NCI-H2227 treated with DMSO at 0.1 percent for 48 hours (cell line): ENCODE results near the gene AUTS2.

ENCODE experiments used
- DNase-seq: peaks from one replicate; lab custom pipeline; 2025; lab: John Stamatoyannopoulos, UW

Gene AUTS2

GRCh38 chr7:69893906-69894305 lies 295.6 kb downstream of the AUTS2 start:
- DNase-seq = peak; percentile 98

- DNase-seq = no peak
These were observed 297.2 kb downstream of the AUTS2 start for GRCh38 chr7:69895446-69895845.

- DNase-seq = no peak
These were observed 297.8 kb downstream of the AUTS2 start for GRCh38 chr7:69896121-69896520.

- no peak for DNase-seq
These were observed 299.9 kb downstream of the AUTS2 start for GRCh38 chr7:69898189-69898588.

GRCh38 chr7:69903410-69903809 lies 305.1 kb downstream of the AUTS2 start:
- DNase-seq = no peak

- no peak for DNase-seq
These were observed 308.2 kb downstream of the AUTS2 start for GRCh38 chr7:69906283-69906995.

- DNase-seq = no peak
These were observed 309.4 kb downstream of the AUTS2 start for GRCh38 chr7:69907720-69908119.

- no peak for DNase-seq
These were observed 310.2 kb downstream of the AUTS2 start for GRCh38 chr7:69908454-69908853.

GRCh38 chr7:69910150-69910549 lies 311.9 kb downstream of the AUTS2 start:
- no peak for DNase-seq

- DNase-seq = no peak
These were observed 313.1 kb downstream of the AUTS2 start for GRCh38 chr7:69911337-69911736.

GRCh38 chr7:69912141-69912540 lies 313.9 kb downstream of the AUTS2 start:
- no peak for DNase-seq

- DNase-seq = no peak
These were observed 314.6 kb downstream of the AUTS2 start for GRCh38 chr7:69912846-69913245.

- DNase-seq = no peak
These were observed 321.3 kb downstream of the AUTS2 start for GRCh38 chr7:69919426-69920111.

GRCh38 chr7:69920797-69921196 lies 322.5 kb downstream of the AUTS2 start:
- DNase-seq = no peak

- no peak for DNase-seq
These were observed 323.9 kb downstream of the AUTS2 start for GRCh38 chr7:69922026-69922803.

- DNase-seq = no peak
These were observed 329.2 kb downstream of the AUTS2 start for GRCh38 chr7:69927461-69927860.

GRCh38 chr7:69928621-69929020 lies 330.3 kb downstream of the AUTS2 start:
- DNase-seq = no peak

GRCh38 chr7:69929622-69930021 lies 331.3 kb downstream of the AUTS2 start:
- DNase-seq = no peak

- DNase-seq = peak; percentile 77
These were observed 333.9 kb downstream of the AUTS2 start for GRCh38 chr7:69932034-69932628.

GRCh38 chr7:69934144-69934903 lies 336.0 kb downstream of the AUTS2 start:
- DNase-seq = peak; percentile 83

GRCh38 chr7:69935107-69935506 lies 336.8 kb downstream of the AUTS2 start:
- DNase-seq = no peak

- no peak for DNase-seq
These were observed 338.8 kb downstream of the AUTS2 start for GRCh38 chr7:69937097-69937496.
